ENCODE measurements around the gene ROBO1. TPM values are rescaled to one million over a fixed set of nuclear protein-coding genes. Genes with fewer than 3 reads are reported as not detected.

The ROBO1 gene
- total and polyA plus RNA-seq, 2 of the 13 experiments (the other 11 are each of a cell fraction or from before 2014, with no cell fraction given) = 52.2 to 71.0 TPM

GRCh38 chr3:78832785-78833204, 935.0 kb downstream of the ROBO1 start (continued):
- TF ChIP-seq, protein P1, sequence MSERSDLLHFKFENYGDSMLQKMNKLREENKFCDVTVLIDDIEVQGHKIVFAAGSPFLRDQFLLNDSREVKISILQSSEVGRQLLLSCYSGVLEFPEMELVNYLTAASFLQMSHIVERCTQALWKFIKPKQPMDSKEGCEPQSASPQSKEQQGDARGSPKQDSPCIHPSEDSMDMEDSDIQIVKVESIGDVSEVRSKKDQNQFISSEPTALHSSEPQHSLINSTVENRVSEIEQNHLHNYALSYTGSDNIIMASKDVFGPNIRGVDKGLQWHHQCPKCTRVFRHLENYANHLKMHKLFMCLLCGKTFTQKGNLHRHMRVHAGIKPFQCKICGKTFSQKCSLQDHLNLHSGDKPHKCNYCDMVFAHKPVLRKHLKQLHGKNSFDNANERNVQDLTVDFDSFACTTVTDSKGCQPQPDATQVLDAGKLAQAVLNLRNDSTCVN (CRISPR knock-in tag; IDR thresholded peaks at IDR 0.05; ENCODE audit: borderline replicate concordance) = peak; percentile 69; the same call in 1 of the 2 replicates
- peak; percentile 62; the same call in 1 of the 2 replicates for TF ChIP-seq PHF21A (CRISPR knock-in tag; IDR thresholded peaks at IDR 0.05)
- TF ChIP-seq SAP130 (CRISPR knock-in tag; IDR thresholded peaks at IDR 0.05; ENCODE audit: low read depth) = peak; percentile 38; the same call in 1 of the 2 replicates
- TF ChIP-seq, protein P2, sequence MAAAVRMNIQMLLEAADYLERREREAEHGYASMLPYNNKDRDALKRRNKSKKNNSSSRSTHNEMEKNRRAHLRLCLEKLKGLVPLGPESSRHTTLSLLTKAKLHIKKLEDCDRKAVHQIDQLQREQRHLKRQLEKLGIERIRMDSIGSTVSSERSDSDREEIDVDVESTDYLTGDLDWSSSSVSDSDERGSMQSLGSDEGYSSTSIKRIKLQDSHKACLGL (CRISPR knock-in tag; IDR thresholded peaks at IDR 0.05) = no peak
- TF ChIP-seq HNRNPLL (IDR thresholded peaks at IDR 0.05; ENCODE audit: low read depth, low read length, poor library complexity, severe bottlenecking) = no peak
- TF ChIP-seq SOX6 (IDR thresholded peaks at IDR 0.05) = no peak
- peak; percentile 88 for TF ChIP-seq SOX6 (CRISPR knock-in tag; IDR thresholded peaks at IDR 0.05)
- TF ChIP-seq XBP1 (CRISPR knock-in tag; IDR thresholded peaks at IDR 0.05) = no peak
- TF ChIP-seq RFXAP (CRISPR knock-in tag; IDR thresholded peaks at IDR 0.05; ENCODE audit: borderline replicate concordance) = 0 out of 2 replicates have a peak, but pooled peaks have one; percentile 47
- TF ChIP-seq ATF2 (CRISPR knock-in tag; IDR thresholded peaks at IDR 0.05) = peak; percentile 76; the same call in 1 of the 2 replicates
- no peak for TF ChIP-seq ZNF460 (CRISPR knock-in tag; IDR thresholded peaks at IDR 0.05; ENCODE audit: borderline replicate concordance)
- TF ChIP-seq ZNF446 (CRISPR knock-in tag; IDR thresholded peaks at IDR 0.05) = no peak
- TF ChIP-seq ZFP1 (CRISPR knock-in tag; IDR thresholded peaks at IDR 0.05) = no peak
- TF ChIP-seq GFI1 (CRISPR knock-in tag; IDR thresholded peaks at IDR 0.05; ENCODE audit: borderline replicate concordance) = peak; percentile 88
- TF ChIP-seq, protein P3, sequence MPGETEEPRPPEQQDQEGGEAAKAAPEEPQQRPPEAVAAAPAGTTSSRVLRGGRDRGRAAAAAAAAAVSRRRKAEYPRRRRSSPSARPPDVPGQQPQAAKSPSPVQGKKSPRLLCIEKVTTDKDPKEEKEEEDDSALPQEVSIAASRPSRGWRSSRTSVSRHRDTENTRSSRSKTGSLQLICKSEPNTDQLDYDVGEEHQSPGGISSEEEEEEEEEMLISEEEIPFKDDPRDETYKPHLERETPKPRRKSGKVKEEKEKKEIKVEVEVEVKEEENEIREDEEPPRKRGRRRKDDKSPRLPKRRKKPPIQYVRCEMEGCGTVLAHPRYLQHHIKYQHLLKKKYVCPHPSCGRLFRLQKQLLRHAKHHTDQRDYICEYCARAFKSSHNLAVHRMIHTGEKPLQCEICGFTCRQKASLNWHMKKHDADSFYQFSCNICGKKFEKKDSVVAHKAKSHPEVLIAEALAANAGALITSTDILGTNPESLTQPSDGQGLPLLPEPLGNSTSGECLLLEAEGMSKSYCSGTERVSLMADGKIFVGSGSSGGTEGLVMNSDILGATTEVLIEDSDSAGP (CRISPR knock-in tag; IDR thresholded peaks at IDR 0.05; ENCODE audit: borderline replicate concordance) = no peak
- no peak for TF ChIP-seq KLF15 (CRISPR knock-in tag; IDR thresholded peaks at IDR 0.05; ENCODE audit: borderline replicate concordance)
- TF ChIP-seq NR2F6 (IDR thresholded peaks at IDR 0.05) = peak; percentile 71
- TF ChIP-seq NR2F6 (CRISPR knock-in tag; IDR thresholded peaks at IDR 0.05) = peak; percentile 58; the same call in 1 of the 2 replicates
- TF ChIP-seq ZNF20 (CRISPR knock-in tag; IDR thresholded peaks at IDR 0.05) = no peak
- peak; percentile 95 for TF ChIP-seq SIX1 (CRISPR knock-in tag; IDR thresholded peaks at IDR 0.05; ENCODE audit: borderline replicate concordance)
- TF ChIP-seq GLI4 (CRISPR knock-in tag; IDR thresholded peaks at IDR 0.05; ENCODE audit: borderline replicate concordance) = no peak
- TF ChIP-seq, protein P4, sequence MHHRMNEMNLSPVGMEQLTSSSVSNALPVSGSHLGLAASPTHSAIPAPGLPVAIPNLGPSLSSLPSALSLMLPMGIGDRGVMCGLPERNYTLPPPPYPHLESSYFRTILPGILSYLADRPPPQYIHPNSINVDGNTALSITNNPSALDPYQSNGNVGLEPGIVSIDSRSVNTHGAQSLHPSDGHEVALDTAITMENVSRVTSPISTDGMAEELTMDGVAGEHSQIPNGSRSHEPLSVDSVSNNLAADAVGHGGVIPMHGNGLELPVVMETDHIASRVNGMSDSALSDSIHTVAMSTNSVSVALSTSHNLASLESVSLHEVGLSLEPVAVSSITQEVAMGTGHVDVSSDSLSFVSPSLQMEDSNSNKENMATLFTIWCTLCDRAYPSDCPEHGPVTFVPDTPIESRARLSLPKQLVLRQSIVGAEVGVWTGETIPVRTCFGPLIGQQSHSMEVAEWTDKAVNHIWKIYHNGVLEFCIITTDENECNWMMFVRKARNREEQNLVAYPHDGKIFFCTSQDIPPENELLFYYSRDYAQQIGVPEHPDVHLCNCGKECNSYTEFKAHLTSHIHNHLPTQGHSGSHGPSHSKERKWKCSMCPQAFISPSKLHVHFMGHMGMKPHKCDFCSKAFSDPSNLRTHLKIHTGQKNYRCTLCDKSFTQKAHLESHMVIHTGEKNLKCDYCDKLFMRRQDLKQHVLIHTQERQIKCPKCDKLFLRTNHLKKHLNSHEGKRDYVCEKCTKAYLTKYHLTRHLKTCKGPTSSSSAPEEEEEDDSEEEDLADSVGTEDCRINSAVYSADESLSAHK (CRISPR knock-in tag; IDR thresholded peaks at IDR 0.05; ENCODE audit: borderline replicate concordance) = no peak
- peak; percentile 69; the same call in 1 of the 2 replicates for TF ChIP-seq CREM (IDR thresholded peaks at IDR 0.05)
- no peak for TF ChIP-seq CREM (CRISPR knock-in tag; IDR thresholded peaks at IDR 0.05)
